ENCODE data around the gene MYO18B.

DNA sequence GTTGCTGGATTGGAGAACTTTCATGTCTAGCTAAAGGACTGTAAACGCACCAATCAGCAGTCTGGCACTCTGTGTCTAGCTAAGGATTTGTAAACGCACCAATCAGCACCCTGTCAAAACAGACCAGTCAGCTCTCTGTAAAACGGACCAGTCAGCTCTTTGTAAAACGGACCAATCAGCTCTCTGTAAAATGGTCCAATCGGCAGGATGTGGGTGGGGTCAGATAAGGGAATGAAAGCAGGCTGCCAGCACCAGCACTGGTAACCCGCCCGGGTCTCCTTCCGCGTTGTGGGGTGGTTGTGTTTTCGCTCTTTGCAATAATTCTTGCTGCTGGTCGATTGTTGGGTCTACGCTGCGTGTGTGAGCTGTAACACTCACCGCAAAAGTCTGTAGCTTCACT is 11.3 kb downstream of the MYO18B start:
- TF ChIP-seq, protein P1, sequence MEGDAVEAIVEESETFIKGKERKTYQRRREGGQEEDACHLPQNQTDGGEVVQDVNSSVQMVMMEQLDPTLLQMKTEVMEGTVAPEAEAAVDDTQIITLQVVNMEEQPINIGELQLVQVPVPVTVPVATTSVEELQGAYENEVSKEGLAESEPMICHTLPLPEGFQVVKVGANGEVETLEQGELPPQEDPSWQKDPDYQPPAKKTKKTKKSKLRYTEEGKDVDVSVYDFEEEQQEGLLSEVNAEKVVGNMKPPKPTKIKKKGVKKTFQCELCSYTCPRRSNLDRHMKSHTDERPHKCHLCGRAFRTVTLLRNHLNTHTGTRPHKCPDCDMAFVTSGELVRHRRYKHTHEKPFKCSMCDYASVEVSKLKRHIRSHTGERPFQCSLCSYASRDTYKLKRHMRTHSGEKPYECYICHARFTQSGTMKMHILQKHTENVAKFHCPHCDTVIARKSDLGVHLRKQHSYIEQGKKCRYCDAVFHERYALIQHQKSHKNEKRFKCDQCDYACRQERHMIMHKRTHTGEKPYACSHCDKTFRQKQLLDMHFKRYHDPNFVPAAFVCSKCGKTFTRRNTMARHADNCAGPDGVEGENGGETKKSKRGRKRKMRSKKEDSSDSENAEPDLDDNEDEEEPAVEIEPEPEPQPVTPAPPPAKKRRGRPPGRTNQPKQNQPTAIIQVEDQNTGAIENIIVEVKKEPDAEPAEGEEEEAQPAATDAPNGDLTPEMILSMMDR (IDR thresholded peaks at IDR 0.05; ENCODE audit: insufficient read depth, low read depth, low read length): no peak
- TF ChIP-seq EZH2 (IDR thresholded peaks at IDR 0.05; ENCODE audit: insufficient read depth, low read length): no peak

Data from astrocyte (in vitro differentiated cells and primary cell).